HEK293 (cell line): ENCODE data around the gene ZNF792.

ENCODE experiments used
- CTCF ChIA-PET: fragments of 350-600 bp; formaldehyde crosslinking; extraction: SDS; loops from one replicate; lab custom pipeline; 2021; ENCODE audit warnings: antibody characterized with exemption; lab: Yijun Ruan, JAX
- POLR2A ChIA-PET: fragments of 300-600 bp; formaldehyde crosslinking; extraction: SDS; loops from one replicate; lab custom pipeline; 2020; ENCODE audit warnings: antibody characterized with exemption, inconsistent platforms; lab: Yijun Ruan, JAX
- H3K27ac ChIP-seq: fragments of 200-500 bp; sonication (Bioruptor generic); 2 replicates; pipeline ENCODE4 v1.5.1; 2014; ENCODE audit warnings: low read depth, low read length, control low read depth, inconsistent platforms; ENCODE audit errors: extremely low read depth
- H3K36me3 ChIP-seq, 2 experiments: fragments of 200-500 bp in 1 of 2; sonication (Bioruptor generic) in 1 of 2; 1 replicate in 1 of 2; 2 replicates in 1 of 2; pipeline ENCODE4 v1.5.1; 2014 to 2017; ENCODE audit warnings: inconsistent platforms in 2 of 2, low read length in 2 of 2; ENCODE audit not compliant: control insufficient read depth in 2 of 2, insufficient read depth in 1 of 2
- H3K4me1 ChIP-seq: fragments of 200-500 bp; sonication (Bioruptor generic); 2 replicates; pipeline ENCODE4 v1.5.1; 2014; ENCODE audit warnings: mild to moderate bottlenecking, low read length, inconsistent platforms; ENCODE audit not compliant: control insufficient read depth, insufficient read depth
- H3K4me3 ChIP-seq: 2 replicates; pipeline ENCODE4 v1.5.1; 2011; ENCODE audit warnings: low read depth, mild to moderate bottlenecking, control low read depth, low read length, moderate library complexity
- H3K9me3 ChIP-seq: fragments of 200-500 bp; sonication (Bioruptor generic); 2 replicates; pipeline ENCODE4 v1.5.1; 2014; ENCODE audit warnings: low read depth, low read length, inconsistent platforms; ENCODE audit not compliant: control insufficient read depth, insufficient read depth
- GLI4 ChIP-seq: fragments of 450-650 bp; formaldehyde crosslinking; IDR thresholded peaks from 2 replicates; pipeline ENCODE4 v1.5.1; 2016; ENCODE audit warnings: missing biosample characterization, missing genetic modification characterization
- KLF7 ChIP-seq: fragments of 450-650 bp; formaldehyde crosslinking; IDR thresholded peaks from 2 replicates; pipeline ENCODE4 v1.5.1; 2016; ENCODE audit warnings: missing biosample characterization, missing genetic modification characterization, borderline replicate concordance
- MYNN ChIP-seq: fragments of 450-650 bp; formaldehyde crosslinking; IDR thresholded peaks from 2 replicates; pipeline ENCODE4 v1.5.1; 2016; ENCODE audit warnings: missing biosample characterization, missing genetic modification characterization, borderline replicate concordance
- OSR2 ChIP-seq: fragments of 450-650 bp; formaldehyde crosslinking; IDR thresholded peaks from 2 replicates; pipeline ENCODE4 v1.5.1; 2016; ENCODE audit warnings: missing biosample characterization, missing genetic modification characterization
- ZBTB20 ChIP-seq: fragments of 450-650 bp; formaldehyde crosslinking; IDR thresholded peaks from 2 replicates; pipeline ENCODE4 v1.5.1; 2016; ENCODE audit warnings: missing biosample characterization, missing genetic modification characterization
- ZFP3 ChIP-seq: fragments of 450-650 bp; formaldehyde crosslinking; IDR thresholded peaks from 2 replicates; pipeline ENCODE4 v1.5.1; 2016; ENCODE audit warnings: low read depth, missing biosample characterization, missing genetic modification characterization
- ZFP41 ChIP-seq: fragments of 450-650 bp; formaldehyde crosslinking; IDR thresholded peaks from 2 replicates; pipeline ENCODE4 v1.5.1; 2016; ENCODE audit warnings: missing biosample characterization, missing genetic modification characterization, borderline replicate concordance
- ZIC2 ChIP-seq: fragments of 450-650 bp; formaldehyde crosslinking; IDR thresholded peaks from 2 replicates; pipeline ENCODE4 v1.5.1; 2016; ENCODE audit warnings: missing biosample characterization, missing genetic modification characterization
- ZNF114 ChIP-seq: fragments of 450-650 bp; formaldehyde crosslinking; IDR thresholded peaks from 2 replicates; pipeline ENCODE4 v1.5.0; 2017; ENCODE audit warnings: missing biosample characterization, missing genetic modification characterization
- ZNF132 ChIP-seq: fragments of 450-650 bp; formaldehyde crosslinking; IDR thresholded peaks from 2 replicates; pipeline ENCODE4 v1.5.1; 2017; ENCODE audit warnings: missing biosample characterization, missing genetic modification characterization, borderline replicate concordance
- ZNF146 ChIP-seq: fragments of 450-650 bp; formaldehyde crosslinking; IDR thresholded peaks from 2 replicates; pipeline ENCODE4 v1.5.1; 2016; ENCODE audit warnings: missing biosample characterization, missing genetic modification characterization
- ZNF274 ChIP-seq, 2 experiments: fragments of 200-500 bp in 1 of 2; fragments of 450-650 bp in 1 of 2; sonication (Bioruptor generic) in 1 of 2; formaldehyde crosslinking in 1 of 2; IDR thresholded peaks; 2 replicates each; pipeline versions ENCODE4 v1.5.1 to v1.6.1; 2014 to 2016; ENCODE audit warnings: borderline replicate concordance in 1 of 2, inconsistent platforms in 1 of 2, low read length in 1 of 2, missing biosample characterization in 1 of 2, missing genetic modification characterization in 1 of 2
- ZNF501 ChIP-seq: fragments of 450-650 bp; formaldehyde crosslinking; IDR thresholded peaks from 2 replicates; pipeline ENCODE4 v1.5.1; 2016; ENCODE audit warnings: missing biosample characterization, missing genetic modification characterization
- ZNF555 ChIP-seq: fragments of 450-650 bp; formaldehyde crosslinking; conservative IDR thresholded peaks from 2 replicates; pipeline ENCODE4 v1.5.1; 2017; ENCODE audit warnings: missing biosample characterization, mild to moderate bottlenecking, missing genetic modification characterization, inconsistent platforms
- ZNF701 ChIP-seq: fragments of 450-650 bp; formaldehyde crosslinking; IDR thresholded peaks from 2 replicates; pipeline ENCODE4 v1.5.1; 2016; ENCODE audit warnings: missing biosample characterization, missing genetic modification characterization
- TF ChIP-seq, protein P1 (sequence below): fragments of 450-650 bp; formaldehyde crosslinking; IDR thresholded peaks from 2 replicates; pipeline ENCODE4 v1.5.1; 2016; ENCODE audit warnings: missing biosample characterization, missing genetic modification characterization
- TF ChIP-seq, protein P2 (sequence below): fragments of 450-650 bp; formaldehyde crosslinking; IDR thresholded peaks from 2 replicates; pipeline ENCODE4 v1.5.1; 2016; ENCODE audit warnings: missing biosample characterization, missing genetic modification characterization
- TF ChIP-seq, protein P3 (sequence below): fragments of 450-650 bp; formaldehyde crosslinking; IDR thresholded peaks from 2 replicates; pipeline ENCODE4 v1.5.1; 2016; ENCODE audit warnings: missing biosample characterization, missing genetic modification characterization
- TF ChIP-seq, protein P4 (sequence below): fragments of 450-650 bp; formaldehyde crosslinking; IDR thresholded peaks from 2 replicates; pipeline ENCODE4 v1.5.1; 2016; ENCODE audit warnings: missing biosample characterization, missing genetic modification characterization

ZNF792 gene

DNA sequence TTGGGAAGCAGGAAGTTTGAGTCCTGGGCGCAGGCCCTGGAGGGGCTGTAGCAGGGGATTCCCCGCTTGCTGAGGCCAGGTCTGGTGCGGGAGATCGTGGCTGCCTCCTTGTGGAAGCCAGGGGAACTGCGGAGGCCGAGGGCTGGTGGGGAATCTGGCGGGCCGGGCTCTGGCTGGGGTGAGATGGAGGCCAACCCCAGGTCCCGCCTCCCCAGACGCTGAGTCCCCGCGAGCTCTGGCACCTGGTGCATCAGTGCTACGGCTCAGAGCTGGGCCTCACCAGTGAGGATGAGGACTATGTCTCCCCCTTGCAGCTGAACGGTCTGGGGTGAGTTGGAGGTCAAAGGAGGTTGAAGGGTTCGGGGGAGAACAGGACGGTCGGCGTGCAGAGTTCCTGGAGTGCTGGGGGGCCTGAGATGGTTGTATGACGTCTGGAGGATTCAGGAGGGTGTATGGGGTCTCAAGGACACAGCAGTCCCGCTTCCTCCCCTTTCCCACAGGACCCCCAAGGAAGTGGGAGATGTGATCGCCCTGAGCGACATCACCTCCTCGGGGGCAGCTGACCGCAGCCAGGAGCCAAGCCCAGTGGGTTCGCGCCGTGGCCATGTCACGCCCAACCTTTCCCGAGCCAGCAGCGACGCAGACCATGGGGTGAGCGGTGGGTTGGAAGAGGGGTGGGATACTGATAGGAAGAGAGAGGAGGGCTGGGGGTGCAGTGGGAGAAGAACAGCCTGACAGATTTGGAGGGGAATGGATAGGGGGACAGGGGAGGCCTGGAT, 49.2 kb upstream of the ZNF792 start (continued):
- TF ChIP-seq, protein P1, sequence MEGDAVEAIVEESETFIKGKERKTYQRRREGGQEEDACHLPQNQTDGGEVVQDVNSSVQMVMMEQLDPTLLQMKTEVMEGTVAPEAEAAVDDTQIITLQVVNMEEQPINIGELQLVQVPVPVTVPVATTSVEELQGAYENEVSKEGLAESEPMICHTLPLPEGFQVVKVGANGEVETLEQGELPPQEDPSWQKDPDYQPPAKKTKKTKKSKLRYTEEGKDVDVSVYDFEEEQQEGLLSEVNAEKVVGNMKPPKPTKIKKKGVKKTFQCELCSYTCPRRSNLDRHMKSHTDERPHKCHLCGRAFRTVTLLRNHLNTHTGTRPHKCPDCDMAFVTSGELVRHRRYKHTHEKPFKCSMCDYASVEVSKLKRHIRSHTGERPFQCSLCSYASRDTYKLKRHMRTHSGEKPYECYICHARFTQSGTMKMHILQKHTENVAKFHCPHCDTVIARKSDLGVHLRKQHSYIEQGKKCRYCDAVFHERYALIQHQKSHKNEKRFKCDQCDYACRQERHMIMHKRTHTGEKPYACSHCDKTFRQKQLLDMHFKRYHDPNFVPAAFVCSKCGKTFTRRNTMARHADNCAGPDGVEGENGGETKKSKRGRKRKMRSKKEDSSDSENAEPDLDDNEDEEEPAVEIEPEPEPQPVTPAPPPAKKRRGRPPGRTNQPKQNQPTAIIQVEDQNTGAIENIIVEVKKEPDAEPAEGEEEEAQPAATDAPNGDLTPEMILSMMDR (tag by site-specific recombination): peak; percentile 93
- TF ChIP-seq ZBTB20 (tag by site-specific recombination): 0 out of 2 replicates have a peak, but pooled peaks have one; percentile 28
- TF ChIP-seq ZNF501 (tag by site-specific recombination): no peak
- TF ChIP-seq ZNF146 (tag by site-specific recombination): no peak
- TF ChIP-seq ZNF555 (tag by site-specific recombination): no peak

DNA sequence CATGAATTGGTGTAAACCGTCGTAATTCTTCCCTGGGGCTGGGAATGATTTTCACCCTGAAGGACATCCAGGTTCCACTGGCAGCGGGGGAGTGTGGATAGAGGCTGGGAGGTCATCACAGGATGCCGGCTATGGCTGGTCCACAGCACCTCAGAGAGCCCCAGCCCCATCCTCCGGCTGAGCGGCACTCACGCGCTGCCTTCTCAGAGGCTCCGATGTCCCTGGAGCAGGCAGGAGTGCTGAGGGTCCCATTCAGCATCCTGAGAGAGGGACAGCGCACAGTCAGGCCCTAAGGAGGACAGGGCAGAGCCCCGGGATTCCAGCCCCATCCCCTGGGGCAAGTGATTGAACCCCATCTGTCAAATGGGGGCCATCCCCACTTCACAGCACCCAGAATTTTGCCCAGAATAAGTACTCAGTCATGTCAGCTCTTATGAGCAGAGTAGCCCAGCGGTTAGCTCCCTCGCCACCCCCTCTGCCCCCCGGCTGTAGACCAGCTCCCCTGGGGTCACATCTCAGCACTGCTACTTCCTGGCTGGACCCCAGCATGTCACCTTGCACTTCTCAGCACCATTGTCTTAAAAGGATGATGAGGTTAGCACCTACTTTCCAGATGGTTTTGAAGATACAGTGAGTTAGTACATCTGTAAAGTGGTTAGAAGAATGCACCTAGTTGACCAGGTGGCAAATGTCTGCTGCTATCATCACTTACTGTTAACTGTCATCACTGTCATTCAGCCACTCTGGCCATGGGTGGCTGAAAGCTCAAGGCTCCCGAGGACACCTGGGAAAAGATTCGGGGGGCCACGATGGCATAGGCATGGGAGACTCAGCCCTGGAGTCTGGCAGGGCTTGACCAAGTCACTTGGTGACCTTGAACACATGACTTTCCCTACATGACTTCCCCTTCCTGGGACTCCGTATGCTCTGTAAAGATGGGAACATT, 48.0 kb upstream of the ZNF792 start:
- H3K4me1 ChIP-seq: no peaks in the 10 kb centered on the region
- TF ChIP-seq ZNF132: no peak
- TF ChIP-seq ZNF701: no peak
- no peak for TF ChIP-seq MYNN (tag by site-specific recombination)
- TF ChIP-seq, protein P2, sequence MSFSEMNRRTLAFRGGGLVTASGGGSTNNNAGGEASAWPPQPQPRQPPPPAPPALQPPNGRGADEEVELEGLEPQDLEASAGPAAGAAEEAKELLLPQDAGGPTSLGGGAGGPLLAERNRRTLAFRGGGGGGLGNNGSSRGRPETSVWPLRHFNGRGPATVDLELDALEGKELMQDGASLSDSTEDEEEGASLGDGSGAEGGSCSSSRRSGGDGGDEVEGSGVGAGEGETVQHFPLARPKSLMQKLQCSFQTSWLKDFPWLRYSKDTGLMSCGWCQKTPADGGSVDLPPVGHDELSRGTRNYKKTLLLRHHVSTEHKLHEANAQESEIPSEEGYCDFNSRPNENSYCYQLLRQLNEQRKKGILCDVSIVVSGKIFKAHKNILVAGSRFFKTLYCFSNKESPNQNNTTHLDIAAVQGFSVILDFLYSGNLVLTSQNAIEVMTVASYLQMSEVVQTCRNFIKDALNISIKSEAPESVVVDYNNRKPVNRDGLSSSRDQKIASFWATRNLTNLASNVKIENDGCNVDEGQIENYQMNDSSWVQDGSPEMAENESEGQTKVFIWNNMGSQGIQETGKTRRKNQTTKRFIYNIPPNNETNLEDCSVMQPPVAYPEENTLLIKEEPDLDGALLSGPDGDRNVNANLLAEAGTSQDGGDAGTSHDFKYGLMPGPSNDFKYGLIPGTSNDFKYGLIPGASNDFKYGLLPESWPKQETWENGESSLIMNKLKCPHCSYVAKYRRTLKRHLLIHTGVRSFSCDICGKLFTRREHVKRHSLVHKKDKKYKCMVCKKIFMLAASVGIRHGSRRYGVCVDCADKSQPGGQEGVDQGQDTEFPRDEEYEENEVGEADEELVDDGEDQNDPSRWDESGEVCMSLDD: 0 out of 2 replicates have a peak, but pooled peaks have one; percentile 21
- no peak for TF ChIP-seq ZNF274 (IDR thresholded peaks at IDR 0.05; ENCODE audit: low read length)
- TF ChIP-seq ZNF274 (tag by site-specific recombination; IDR thresholded peaks at IDR 0.05; ENCODE audit: borderline replicate concordance): no peak
- no peak for TF ChIP-seq GLI4 (tag by site-specific recombination)
- H3K27ac ChIP-seq: 0 out of 2 replicates have a peak overlapping the region, but pooled peaks have one; percentile 24
- peaks cover 80 to 100% of the 10 kb centered on the region in 2 experiments for H3K36me3 ChIP-seq
- no peaks in the 10 kb centered on the region for H3K9me3 ChIP-seq
- ChIA-PET CTCF (interaction anchor here (0.5 to 9.0 kb wide), 22 partner anchors 9 to 176 kb away, joined by 3 to 96 read pairs (median 4); partner anchors contain the start of genes GRAMD1A, ZNF30 and ZNF792), POLR2A (interaction anchor here (1.1 to 4.2 kb wide), 2 partner anchors 9 to 11 kb away, joined by 4 to 20 read pairs; partner anchors contain the start of gene GRAMD1A)
- no peak overlapping the region for H3K4me3 ChIP-seq

DNA sequence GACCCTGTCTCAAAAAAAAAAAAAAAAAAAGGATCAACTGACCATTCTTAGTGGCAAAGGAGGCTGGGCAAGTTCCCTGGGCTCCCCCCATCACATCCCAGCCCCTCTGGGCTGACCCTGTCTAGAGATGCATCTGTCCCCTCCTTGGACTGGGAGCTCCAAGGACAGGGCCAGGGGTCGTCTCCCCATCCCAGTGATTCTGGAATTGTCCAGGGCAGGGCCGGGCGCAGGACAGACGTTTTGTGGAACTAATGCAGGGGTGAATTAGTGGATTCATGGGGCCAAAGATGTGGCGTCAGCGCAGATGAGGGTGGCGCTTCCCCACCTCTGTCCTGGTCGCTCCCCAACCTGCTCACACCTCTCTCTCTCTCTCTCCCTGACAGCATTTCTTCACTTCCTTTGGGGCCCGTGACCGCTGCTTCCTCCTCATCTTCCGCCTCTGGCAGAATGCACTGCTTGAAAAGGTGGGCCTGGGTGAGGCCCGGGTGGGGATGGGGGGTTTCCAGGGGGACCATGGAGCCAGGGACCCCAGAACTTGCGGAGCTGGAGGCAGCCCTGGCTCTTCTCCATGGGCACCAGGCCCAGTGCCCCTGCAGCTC, 47.2 kb upstream of the ZNF792 start:
- Histone ChIP-seq H3K36me3 (peaks cover 83 to 99% of the 10 kb centered on the region in 2 experiments), H3K9me3 (no peaks in the 10 kb centered on the region), H3K4me1 (no peaks in the 10 kb centered on the region), H3K4me3 (no peak overlapping the region), H3K27ac (0 out of 2 replicates have a peak overlapping the region, but pooled peaks have one; percentile 24)
- POLR2A ChIA-PET: interaction anchor here (0.7 to 4.2 kb wide), 3 partner anchors 10 to 51 kb away, joined by 4 to 20 read pairs (median 8); partner anchors contain the start of gene GRAMD1A
- CTCF ChIA-PET: interaction anchor here (0.6 to 9.0 kb wide), 5 partner anchors 11 to 499 kb away, joined by 3 to 96 read pairs (median 4); partner anchors contain the start of genes GRAMD1A and ZNF30
- TF ChIP-seq ZNF114 (no peak), ZFP41 (tag by site-specific recombination) (no peak), ZIC2 (no peak), OSR2 (tag by site-specific recombination) (no peak), KLF7 (tag by site-specific recombination) (no peak), ZFP3 (tag by site-specific recombination) (no peak)
- TF ChIP-seq, protein P3, sequence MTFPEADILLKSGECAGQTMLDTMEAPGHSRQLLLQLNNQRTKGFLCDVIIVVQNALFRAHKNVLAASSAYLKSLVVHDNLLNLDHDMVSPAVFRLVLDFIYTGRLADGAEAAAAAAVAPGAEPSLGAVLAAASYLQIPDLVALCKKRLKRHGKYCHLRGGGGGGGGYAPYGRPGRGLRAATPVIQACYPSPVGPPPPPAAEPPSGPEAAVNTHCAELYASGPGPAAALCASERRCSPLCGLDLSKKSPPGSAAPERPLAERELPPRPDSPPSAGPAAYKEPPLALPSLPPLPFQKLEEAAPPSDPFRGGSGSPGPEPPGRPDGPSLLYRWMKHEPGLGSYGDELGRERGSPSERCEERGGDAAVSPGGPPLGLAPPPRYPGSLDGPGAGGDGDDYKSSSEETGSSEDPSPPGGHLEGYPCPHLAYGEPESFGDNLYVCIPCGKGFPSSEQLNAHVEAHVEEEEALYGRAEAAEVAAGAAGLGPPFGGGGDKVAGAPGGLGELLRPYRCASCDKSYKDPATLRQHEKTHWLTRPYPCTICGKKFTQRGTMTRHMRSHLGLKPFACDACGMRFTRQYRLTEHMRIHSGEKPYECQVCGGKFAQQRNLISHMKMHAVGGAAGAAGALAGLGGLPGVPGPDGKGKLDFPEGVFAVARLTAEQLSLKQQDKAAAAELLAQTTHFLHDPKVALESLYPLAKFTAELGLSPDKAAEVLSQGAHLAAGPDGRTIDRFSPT (tag by site-specific recombination): no peak
- TF ChIP-seq, protein P4, sequence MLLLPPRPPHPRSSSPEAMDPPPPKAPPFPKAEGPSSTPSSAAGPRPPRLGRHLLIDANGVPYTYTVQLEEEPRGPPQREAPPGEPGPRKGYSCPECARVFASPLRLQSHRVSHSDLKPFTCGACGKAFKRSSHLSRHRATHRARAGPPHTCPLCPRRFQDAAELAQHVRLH: no peak
